OCI-LY3 (cell line): Measurements from ENCODE around the gene HOXB1.
A peak's percentile ranks its signal among the peaks of the same experiment; 100 is the strongest.

Experiments
- H2AFZ ChIP-seq: fragments of 200-600, 300-600 bp; shearing (Covaris generic); 2 replicates; pipeline ENCODE4 v1.6.0; 2014; ENCODE audit warnings: antibody characterized with exemption, low read depth, low read length
- H3K27ac ChIP-seq: fragments of 200-600, 300-600 bp; sonication (generic); 2 replicates; pipeline ENCODE4 v1.5.1; 2014; ENCODE audit warnings: mild to moderate bottlenecking, low read length, moderate library complexity, mixed read lengths
- H3K27me3 ChIP-seq: fragments of 200-600, 300-600 bp; sonication (generic); 2 replicates; pipeline ENCODE4 v1.6.1; 2014; ENCODE audit warnings: low read depth, low read length, mixed read lengths
- H3K36me3 ChIP-seq: fragments of 200-600, 300-600 bp; sonication (generic); replicated peaks from 2 replicates; pipeline ENCODE3; 2014; ENCODE audit warnings: low read depth, low read length, mixed read lengths
- H3K4me1 ChIP-seq: fragments of 300-600, 200-600 bp; sonication (generic); 2 replicates; pipeline ENCODE4 v1.6.1; 2014; ENCODE audit warnings: low read length, mixed read lengths
- H3K4me2 ChIP-seq: fragments of 200-600, 300-600 bp; sonication (generic); 2 replicates; pipeline ENCODE4 v1.6.1; 2014; ENCODE audit warnings: low read length, mixed read lengths
- H3K4me3 ChIP-seq: fragments of 300-600, 200-600 bp; sonication (generic); 2 replicates; pipeline ENCODE4 v1.5.1; 2014; ENCODE audit warnings: antibody characterized with exemption, mild to moderate bottlenecking, low read length, moderate library complexity
- H3K79me2 ChIP-seq: fragments of 300-600, 200-600 bp; shearing (Covaris generic); 2 replicates; pipeline ENCODE4 v1.6.1; 2014; ENCODE audit warnings: mild to moderate bottlenecking, low read length, mixed read lengths
- H3K9ac ChIP-seq: fragments of 300-600, 200-600 bp; shearing (Covaris generic); 2 replicates; pipeline ENCODE4 v1.6.0; 2014; ENCODE audit warnings: mild to moderate bottlenecking, low read length, moderate library complexity
- H3K9me3 ChIP-seq: fragments of 200-600, 300-600 bp; shearing (Covaris generic); 2 replicates; pipeline ENCODE4 v1.6.1; 2014; ENCODE audit warnings: low read length, mixed read lengths; ENCODE audit not compliant: insufficient read depth
- H4K20me1 ChIP-seq: fragments of 200-600, 300-600 bp; sonication (generic); 2 replicates; pipeline ENCODE4 v1.6.1; 2016; ENCODE audit warnings: low read length, mixed read lengths; ENCODE audit not compliant: insufficient read depth
- EZH2phosphoT487 ChIP-seq: fragments of 200-600 bp; shearing (Covaris generic); IDR thresholded peaks from 2 replicates; pipeline ENCODE4 v1.6.1; 2018; ENCODE audit warnings: antibody characterized with exemption, mixed run types, low read depth
- TF ChIP-seq, protein P1 (sequence below): fragments of 200-600, 300-600 bp; sonication (generic); IDR thresholded peaks from 2 replicates; pipeline ENCODE4 v1.5.1; 2014; ENCODE audit warnings: antibody characterized with exemption, low read length, low read depth

Gene HOXB1

DNA sequence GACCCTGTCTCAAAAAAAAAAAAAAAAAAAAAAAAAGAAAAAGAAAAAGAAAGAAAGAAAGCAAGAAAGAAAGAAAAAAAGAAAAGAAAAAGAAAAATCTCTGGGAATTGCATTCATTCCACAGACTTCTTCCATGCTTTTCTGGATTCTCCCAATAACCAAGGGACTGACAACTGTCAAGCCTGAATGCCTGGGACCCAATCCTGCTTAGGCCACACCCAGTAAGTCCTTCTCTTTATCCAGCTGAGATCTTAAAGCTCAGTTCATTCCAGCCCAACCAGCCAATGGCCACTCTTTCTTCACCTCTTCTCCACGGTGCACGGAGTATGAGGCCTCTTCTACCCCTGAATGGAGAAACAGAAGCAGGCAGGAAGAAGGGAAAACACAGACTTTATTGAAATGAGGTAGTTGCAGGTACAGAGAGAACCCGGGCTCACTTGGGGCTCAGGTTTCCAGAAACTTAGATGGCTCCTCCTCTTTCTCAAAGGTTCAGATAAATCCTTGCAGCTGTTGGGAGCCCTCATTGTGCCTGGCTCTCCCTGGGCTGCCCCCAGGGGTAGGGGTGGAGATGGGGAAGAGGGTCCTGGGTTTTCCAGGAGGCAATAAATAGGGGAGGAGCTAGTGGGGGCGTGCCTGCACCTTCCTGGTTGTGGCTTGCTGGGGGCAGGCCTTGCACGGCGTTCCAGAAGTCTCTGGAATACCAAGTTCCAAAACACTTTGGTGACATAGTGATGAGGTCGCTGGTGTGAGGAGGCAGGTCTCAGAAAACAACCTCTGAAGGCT, 2.5 kb downstream of the HOXB1 start:
- Histone ChIP-seq H3K36me3 (no peaks in the 10 kb centered on the region), H3K4me2 (no peak overlapping the region), H2AFZ (peak overlapping the region; percentile 1; the same call in 1 of the 2 replicates), H4K20me1 (no peaks in the 10 kb centered on the region), H3K27me3 (no peaks in the 10 kb centered on the region), H3K9me3 (no peaks in the 10 kb centered on the region), H3K79me2 (no peaks in the 10 kb centered on the region), H3K27ac (no peak overlapping the region), H3K4me1 (peaks cover 16% of the 10 kb centered on the region), H3K4me3 (no peak overlapping the region), H3K9ac (no peak overlapping the region)
- TF ChIP-seq, protein P1, sequence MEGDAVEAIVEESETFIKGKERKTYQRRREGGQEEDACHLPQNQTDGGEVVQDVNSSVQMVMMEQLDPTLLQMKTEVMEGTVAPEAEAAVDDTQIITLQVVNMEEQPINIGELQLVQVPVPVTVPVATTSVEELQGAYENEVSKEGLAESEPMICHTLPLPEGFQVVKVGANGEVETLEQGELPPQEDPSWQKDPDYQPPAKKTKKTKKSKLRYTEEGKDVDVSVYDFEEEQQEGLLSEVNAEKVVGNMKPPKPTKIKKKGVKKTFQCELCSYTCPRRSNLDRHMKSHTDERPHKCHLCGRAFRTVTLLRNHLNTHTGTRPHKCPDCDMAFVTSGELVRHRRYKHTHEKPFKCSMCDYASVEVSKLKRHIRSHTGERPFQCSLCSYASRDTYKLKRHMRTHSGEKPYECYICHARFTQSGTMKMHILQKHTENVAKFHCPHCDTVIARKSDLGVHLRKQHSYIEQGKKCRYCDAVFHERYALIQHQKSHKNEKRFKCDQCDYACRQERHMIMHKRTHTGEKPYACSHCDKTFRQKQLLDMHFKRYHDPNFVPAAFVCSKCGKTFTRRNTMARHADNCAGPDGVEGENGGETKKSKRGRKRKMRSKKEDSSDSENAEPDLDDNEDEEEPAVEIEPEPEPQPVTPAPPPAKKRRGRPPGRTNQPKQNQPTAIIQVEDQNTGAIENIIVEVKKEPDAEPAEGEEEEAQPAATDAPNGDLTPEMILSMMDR, result no peak
- no peak for TF ChIP-seq EZH2phosphoT487

DNA sequence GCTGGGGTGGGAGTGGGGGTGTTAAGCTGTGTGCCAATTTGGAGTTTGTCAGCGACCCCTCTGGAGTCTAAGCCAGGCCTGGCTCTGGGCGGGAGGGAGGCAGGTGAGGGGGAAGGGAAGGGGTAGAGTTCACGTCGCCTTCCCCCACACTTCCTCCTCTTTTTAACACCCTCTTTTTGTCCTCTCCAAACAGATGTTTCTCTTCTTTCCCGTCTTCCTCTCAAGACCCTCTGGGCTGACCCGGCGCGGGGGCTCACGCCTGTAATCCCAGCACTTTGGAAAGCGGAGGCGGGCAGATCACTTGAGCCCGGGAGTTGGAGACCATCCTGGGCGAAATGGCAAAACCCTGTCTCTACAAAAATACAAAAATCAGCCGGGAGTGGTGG, 3.3 kb downstream of the HOXB1 start:
- Histone ChIP-seq H2AFZ (no peak overlapping the region), H4K20me1 (no peaks in the 10 kb centered on the region), H3K4me1 (peaks cover 18% of the 10 kb centered on the region), H3K9me3 (no peaks in the 10 kb centered on the region), H3K9ac (no peak overlapping the region), H3K4me2 (no peak overlapping the region), H3K27ac (no peak overlapping the region), H3K27me3 (no peaks in the 10 kb centered on the region), H3K79me2 (no peaks in the 10 kb centered on the region), H3K4me3 (no peak overlapping the region), H3K36me3 (no peaks in the 10 kb centered on the region)
- TF ChIP-seq, protein P1, result no peak
- TF ChIP-seq EZH2phosphoT487, result no peak

DNA sequence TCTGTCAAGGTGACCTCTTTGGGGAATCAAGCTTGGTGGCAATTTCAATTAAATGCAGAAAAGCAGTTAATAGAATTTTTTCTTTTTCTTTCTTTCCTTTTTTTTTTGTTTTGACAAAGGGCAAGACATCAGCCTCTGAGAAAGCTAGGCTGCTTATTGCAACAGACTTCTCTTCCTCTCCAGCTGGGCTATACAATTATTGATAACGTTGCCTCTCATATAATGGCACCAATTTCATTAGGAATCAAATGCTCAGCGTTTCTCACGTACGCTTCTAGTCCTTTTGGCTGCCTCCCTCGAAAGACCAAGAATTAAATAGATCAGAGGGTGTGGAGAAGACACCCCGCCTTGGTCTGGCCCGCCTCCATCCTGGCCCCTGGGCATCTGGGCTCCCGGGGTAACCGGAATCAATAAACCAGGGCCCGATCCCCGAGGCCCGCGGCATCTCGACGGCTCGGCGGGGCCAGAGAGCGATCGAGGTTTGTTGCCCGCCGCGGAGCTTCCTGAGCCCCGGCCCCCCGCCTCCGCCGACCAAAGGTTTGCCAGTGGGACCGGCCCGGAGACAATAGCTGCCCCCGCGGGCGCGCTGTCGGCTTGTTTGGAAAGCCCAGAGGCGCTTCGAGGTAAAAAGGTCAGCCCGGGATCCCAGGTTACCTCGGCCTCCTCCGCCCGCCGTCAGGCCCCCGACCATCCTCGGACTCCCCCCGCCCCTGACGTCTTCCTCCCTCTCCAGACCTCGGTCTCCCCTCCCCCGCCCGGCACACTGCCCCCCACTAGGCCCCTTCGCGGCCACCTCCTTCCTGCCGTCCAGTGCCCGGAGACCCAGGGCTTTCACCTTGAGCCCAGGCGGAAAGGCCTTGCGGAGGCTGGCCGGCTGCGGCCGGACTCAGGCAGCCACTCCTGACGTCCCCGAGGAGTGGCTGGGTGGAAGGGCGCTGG, 3.9 kb downstream of the HOXB1 start:
- H3K4me1 ChIP-seq, result peaks cover 22% of the 10 kb centered on the region
- no peaks in the 10 kb centered on the region for H3K27me3 ChIP-seq
- no peaks in the 10 kb centered on the region for H3K36me3 ChIP-seq
- H3K9ac ChIP-seq, result no peak overlapping the region
- H3K79me2 ChIP-seq, result no peaks in the 10 kb centered on the region
- no peak overlapping the region for H3K4me2 ChIP-seq
- no peak overlapping the region for H2AFZ ChIP-seq
- H3K27ac ChIP-seq, result no peak overlapping the region
- no peaks in the 10 kb centered on the region for H3K9me3 ChIP-seq
- TF ChIP-seq, protein P1, result no peak
- TF ChIP-seq EZH2phosphoT487, result no peak
- H4K20me1 ChIP-seq, result no peaks in the 10 kb centered on the region
- no peak overlapping the region for H3K4me3 ChIP-seq

GRCh38 chr17:48523010-48523409, 7.8 kb downstream of the HOXB1 start:
- Histone ChIP-seq H3K27me3 (no peaks in the 10 kb centered on the region), H3K36me3 (no peaks in the 10 kb centered on the region), H3K9ac (no peak overlapping the region), H3K27ac (no peak overlapping the region), H4K20me1 (no peaks in the 10 kb centered on the region), H2AFZ (no peak overlapping the region), H3K9me3 (no peaks in the 10 kb centered on the region), H3K4me3 (no peak overlapping the region), H3K4me2 (no peak overlapping the region), H3K79me2 (no peaks in the 10 kb centered on the region), H3K4me1 (peaks cover 17% of the 10 kb centered on the region)
- TF ChIP-seq, protein P1, result peak; percentile 41
- TF ChIP-seq EZH2phosphoT487, result no peak
